GM21529 (cell line): ENCODE results near the gene ABLIM1.

Experiments
- ATAC-seq: cut with Tn5 transposase; IDR thresholded peaks from one replicate; pipeline ENCODE4 v1.9.1; 2021; ENCODE audit not compliant: unreplicated experiment

ABLIM1 gene

GRCh38 chr10:114471906-114472876 lies 185.9 kb downstream of the ABLIM1 start:
- no peak for ATAC-seq

- peak; percentile 95 for ATAC-seq
Measured at GRCh38 chr10:114470956-114471905, 186.8 kb downstream of the ABLIM1 start.

GRCh38 chr10:114470361-114470760 lies 187.7 kb downstream of the ABLIM1 start:
- ATAC-seq: no peak

GRCh38 chr10:114458955-114459354 lies 199.1 kb downstream of the ABLIM1 start:
- peak; percentile 71 for ATAC-seq

GRCh38 chr10:114458216-114458920 lies 199.7 kb downstream of the ABLIM1 start:
- no peak for ATAC-seq

- no peak for ATAC-seq
Measured at GRCh38 chr10:114453576-114453975, 204.5 kb downstream of the ABLIM1 start.

GRCh38 chr10:114448897-114449296 lies 209.2 kb downstream of the ABLIM1 start:
- no peak for ATAC-seq

GRCh38 chr10:114445332-114445731 lies 212.7 kb downstream of the ABLIM1 start:
- ATAC-seq: no peak

- no peak for ATAC-seq
Measured at GRCh38 chr10:114444819-114445218, 213.3 kb downstream of the ABLIM1 start.

GRCh38 chr10:114442091-114442630 lies 215.9 kb downstream of the ABLIM1 start:
- ATAC-seq: no peak

GRCh38 chr10:114441107-114441506 lies 217.0 kb downstream of the ABLIM1 start:
- no peak for ATAC-seq

GRCh38 chr10:114437473-114438292 lies 220.4 kb downstream of the ABLIM1 start:
- no peak for ATAC-seq

GRCh38 chr10:114436941-114437340 lies 221.1 kb downstream of the ABLIM1 start:
- no peak for ATAC-seq

- no peak for ATAC-seq
Measured at GRCh38 chr10:114432566-114433093, 225.4 kb downstream of the ABLIM1 start.

GRCh38 chr10:114431414-114432135 lies 226.5 kb downstream of the ABLIM1 start:
- no peak for ATAC-seq

- no peak for ATAC-seq
Measured at GRCh38 chr10:114430688-114431413, 227.2 kb downstream of the ABLIM1 start.

- no peak for ATAC-seq
Measured at GRCh38 chr10:114429581-114430335, 228.3 kb downstream of the ABLIM1 start.
